VCaP (cell line): ENCODE results near the gene CAMK2B.

Experiments used
- H3K27ac ChIP-seq: fragments of 450-650 bp; 2 replicates; pipeline ENCODE4 v1.5.1; 2017
- CTCF ChIP-seq: fragments of 450-650 bp; conservative IDR thresholded peaks from 2 replicates; pipeline ENCODE4 v1.5.1; 2017; ENCODE audit warnings: mild to moderate bottlenecking, moderate library complexity

CAMK2B gene

GRCh38 chr7:44237696-44238095, 87.7 kb downstream of the CAMK2B start:
- no peak overlapping the region for H3K27ac ChIP-seq
- TF ChIP-seq CTCF: no peak

- no peak overlapping the region for H3K27ac ChIP-seq
- TF ChIP-seq CTCF: no peak
These were observed 89.1 kb downstream of the CAMK2B start for GRCh38 chr7:44236333-44236728.

- H3K27ac ChIP-seq: no peak overlapping the region
These were observed 89.6 kb downstream of the CAMK2B start for GRCh38 chr7:44235582-44236332.

GRCh38 chr7:44235066-44235465, 90.3 kb downstream of the CAMK2B start:
- H3K27ac ChIP-seq: no peak overlapping the region
- no peak for TF ChIP-seq CTCF

More at GRCh38 chr7:44235582-44236332, 89.6 kb downstream of the CAMK2B start:
- no peak for TF ChIP-seq CTCF

- TF ChIP-seq CTCF: no peak
- no peak overlapping the region for H3K27ac ChIP-seq
These were observed 92.3 kb downstream of the CAMK2B start for GRCh38 chr7:44232901-44233715.

- H3K27ac ChIP-seq: no peak overlapping the region
- no peak for TF ChIP-seq CTCF
These were observed 93.0 kb downstream of the CAMK2B start for GRCh38 chr7:44232396-44232795.

- no peak for TF ChIP-seq CTCF
- no peak overlapping the region for H3K27ac ChIP-seq
These were observed 94.3 kb downstream of the CAMK2B start for GRCh38 chr7:44231088-44231487.
